ENCODE measurements around the gene NT5E.

NT5E gene

DNA sequence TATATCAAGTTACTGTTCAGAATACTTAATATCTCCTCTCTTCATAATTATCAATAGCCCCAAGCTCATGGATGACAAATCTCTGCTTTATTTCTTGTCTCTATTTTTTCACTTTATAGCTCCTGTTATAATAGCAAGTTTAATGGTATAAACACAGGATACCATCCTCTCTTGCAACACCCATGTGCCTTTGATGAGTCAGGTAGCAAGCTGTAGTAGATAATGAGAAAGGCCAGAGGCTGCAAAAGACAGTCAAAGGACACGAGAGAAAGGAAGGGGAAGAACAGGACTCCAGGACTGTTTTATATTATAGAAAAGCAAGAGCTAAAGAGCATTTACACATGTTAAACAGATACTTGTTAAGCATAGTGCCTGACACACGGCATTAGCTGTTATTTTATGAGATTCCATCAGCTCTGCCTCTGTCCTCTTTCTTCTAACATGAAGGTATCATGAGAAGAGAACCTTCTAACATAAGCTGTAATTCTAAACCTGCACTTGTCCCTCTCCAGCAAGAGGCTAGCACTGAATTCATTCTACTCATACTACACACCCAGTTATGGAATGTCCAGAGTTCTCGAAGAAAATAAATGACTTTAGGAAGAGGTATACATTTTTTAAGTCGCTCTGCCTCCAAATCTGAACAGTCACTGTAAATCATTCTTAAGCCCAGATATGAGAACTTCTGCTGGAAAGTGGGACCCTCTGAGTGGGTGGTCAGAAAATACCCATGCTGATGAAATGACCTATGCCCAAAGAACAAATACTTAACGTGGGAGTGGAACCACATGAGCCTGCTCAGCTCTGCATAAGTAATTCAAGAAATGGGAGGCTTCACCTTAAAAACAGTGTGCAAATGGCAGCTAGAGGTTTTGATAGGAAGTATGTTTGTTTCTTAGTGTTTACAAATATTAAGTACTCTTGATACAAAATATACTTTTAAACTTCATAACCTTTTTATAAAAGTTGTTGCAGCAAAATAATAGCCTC lies 45.0 kb downstream of the NT5E start:
- Histone ChIP-seq H3K27me3 (no peaks in the 10 kb centered on the region), H3K4me1 (peaks cover 0 to 5% (median 3%) of the 10 kb centered on the region in 4 donors), H3K36me3 (peaks cover 11 to 25% (median 19%) of the 10 kb centered on the region in 3 donors), H3K27ac (no peak overlapping the region), H3K4me3 (no peak overlapping the region), H3K9me3 (no peaks in the 10 kb centered on the region)
- DNase-seq = no peak
- TF ChIP-seq CTCF (IDR thresholded peaks at IDR 0.05) = no peak
- intact Hi-C loops (cut with DNase I; ENCODE audit: low total_unique reads) = no loop called here

DNA sequence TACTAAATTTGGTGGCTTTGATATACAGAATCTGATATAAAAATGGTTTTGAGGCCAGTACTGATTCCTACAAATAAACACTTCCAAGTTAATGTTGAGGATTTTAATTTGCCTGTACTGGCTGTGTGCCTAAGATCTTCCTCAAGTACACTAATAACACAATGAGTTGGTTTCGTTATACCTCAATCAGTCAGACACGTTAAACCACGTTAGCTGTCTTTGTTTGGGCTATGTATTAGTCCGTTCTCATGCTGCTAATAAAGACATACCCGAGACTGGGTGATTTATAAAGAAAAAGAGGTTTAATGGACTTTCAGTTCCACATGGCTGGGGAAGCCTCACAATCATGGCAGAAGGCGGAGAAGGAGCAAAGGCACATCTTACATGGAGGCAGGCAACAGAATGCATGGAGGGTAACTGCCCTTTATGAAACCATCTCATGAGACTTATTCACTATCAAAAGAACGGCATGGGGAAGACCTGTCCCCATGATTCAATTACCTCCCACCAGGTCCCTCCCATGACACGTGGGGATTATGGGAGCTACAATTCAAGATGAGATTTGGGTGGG lies 46.2 kb downstream of the NT5E start:
- Histone ChIP-seq H3K36me3 (peaks cover 7 to 24% (median 11%) of the 10 kb centered on the region in 3 donors), H3K27ac (no peak overlapping the region), H3K4me1 (peaks cover 0 to 5% (median 3%) of the 10 kb centered on the region in 4 donors), H3K4me3 (no peak overlapping the region), H3K9me3 (no peaks in the 10 kb centered on the region), H3K27me3 (no peaks in the 10 kb centered on the region)
- no peak for TF ChIP-seq CTCF (IDR thresholded peaks at IDR 0.05)
- intact Hi-C loops (cut with DNase I; ENCODE audit: low total_unique reads) = no loop called here
- no peak for DNase-seq

GRCh38 chr6:85496856-85497255 lies 47.0 kb downstream of the NT5E start:
- peaks cover 7 to 23% (median 11%) of the 10 kb centered on the region in 3 donors for H3K36me3 ChIP-seq
- intact Hi-C loops (cut with DNase I; ENCODE audit: low total_unique reads) = no loop called here
- no peak for DNase-seq

GRCh38 chr6:85498596-85499258 lies 48.8 kb downstream of the NT5E start:
- DNase-seq = no peak

More at GRCh38 chr6:85496856-85497255, 47.0 kb downstream of the NT5E start:
- Histone ChIP-seq H3K4me1 (peaks cover 0 to 5% (median 3%) of the 10 kb centered on the region in 4 donors), H3K9me3 (no peaks in the 10 kb centered on the region), H3K4me3 (no peak overlapping the region), H3K27ac (no peak overlapping the region), H3K27me3 (no peaks in the 10 kb centered on the region)
- no peak for TF ChIP-seq CTCF (IDR thresholded peaks at IDR 0.05)

More at GRCh38 chr6:85498596-85499258, 48.8 kb downstream of the NT5E start:
- no peak overlapping the region for H3K4me3 ChIP-seq
- peaks cover 0 to 5% (median 3%) of the 10 kb centered on the region in 4 donors for H3K4me1 ChIP-seq
- H3K36me3 ChIP-seq = peaks cover 0 to 13% (median 0%) of the 10 kb centered on the region in 3 donors
- H3K27ac ChIP-seq = no peak overlapping the region
- no peak for TF ChIP-seq CTCF (IDR thresholded peaks at IDR 0.05)
- no peaks in the 10 kb centered on the region for H3K27me3 ChIP-seq
- intact Hi-C loops (cut with DNase I; ENCODE audit: low total_unique reads) = no loop called here
- H3K9me3 ChIP-seq = no peaks in the 10 kb centered on the region

Data from tibial artery (tissue), 4 donors.